Measurements from ENCODE around the gene TADA3.

TADA3 gene

GRCh38 chr3:9792405-9793160 lies at the start of gene TADA3, which contains the start of gene ARPC4:
Gene TADA3 (minus strand): TSS chr3:9792473. CDS start chr3:9791466, 1,007 bp downstream.
Gene ARPC4 (plus strand): TSS chr3:9793082. CDS start chr3:9793122, 40 bp downstream.
- DNase-seq: peak; percentile 62 to 87

- DNase-seq: no peak
Measured at GRCh38 chr3:9841015-9841414, 48.7 kb upstream of the TADA3 start.

GRCh38 chr3:9838856-9839255 lies 46.6 kb upstream of the TADA3 start:
- DNase-seq: no peak

- DNase-seq: no peak
Measured at GRCh38 chr3:9837701-9838582, 45.7 kb upstream of the TADA3 start.

- no peak for DNase-seq
Measured at GRCh38 chr3:9834520-9835380, 42.5 kb upstream of the TADA3 start.

- DNase-seq: no peak
Measured at GRCh38 chr3:9833078-9833477, 40.8 kb upstream of the TADA3 start.

GRCh38 chr3:9831253-9831652 lies 39.0 kb upstream of the TADA3 start:
- no peak for DNase-seq

GRCh38 chr3:9828801-9829755 lies 36.8 kb upstream of the TADA3 start:
- no peak for DNase-seq

GRCh38 chr3:9826815-9827573 lies 34.7 kb upstream of the TADA3 start:
- no peak for DNase-seq

GRCh38 chr3:9825451-9826040 lies 33.3 kb upstream of the TADA3 start:
- no peak for DNase-seq

GRCh38 chr3:9820946-9821345 lies 28.7 kb upstream of the TADA3 start:
- DNase-seq: no peak

GRCh38 chr3:9820543-9820942 lies 28.3 kb upstream of the TADA3 start:
- no peak for DNase-seq

- DNase-seq: no peak
Measured at GRCh38 chr3:9818666-9819335, 26.5 kb upstream of the TADA3 start.

GRCh38 chr3:9817436-9817835 lies 25.2 kb upstream of the TADA3 start:
- DNase-seq: no peak

- DNase-seq: no peak
Measured at GRCh38 chr3:9815986-9816385, 23.7 kb upstream of the TADA3 start.

GRCh38 chr3:9812870-9813483 lies 20.7 kb upstream of the TADA3 start:
- no peak for DNase-seq

- no peak for DNase-seq
Measured at GRCh38 chr3:9810846-9811245, 18.6 kb upstream of the TADA3 start.

GRCh38 chr3:9810433-9810770 lies 18.1 kb upstream of the TADA3 start:
- no peak for DNase-seq

- no peak for DNase-seq
Measured at GRCh38 chr3:9809615-9810432, 17.6 kb upstream of the TADA3 start, which contains the start of gene TTLL3. Gene TTLL3 (plus strand): TSS chr3:9810262. CDS start chr3:9810662, 400 bp downstream.
